GM19023 (cell line): ENCODE measurements around the gene AMN.
"Not testable (repeated sequence)": the region's sequence is repeated elsewhere in the genome, so short reads cannot be mapped to it uniquely, and the experiment has no call there.

ENCODE experiments used
- ATAC-seq: cut with Tn5 transposase; IDR thresholded peaks from one replicate; pipeline ENCODE4 v1.9.1; 2021; ENCODE audit warnings: mild to moderate bottlenecking, moderate library complexity; ENCODE audit not compliant: unreplicated experiment

Gene AMN

GRCh38 chr14:102911991-102912761 is 10.3 kb upstream of the AMN start:
- ATAC-seq = no peak

GRCh38 chr14:102913341-102914211 is 8.9 kb upstream of the AMN start:
- ATAC-seq = no peak

GRCh38 chr14:102914474-102915291 is 7.8 kb upstream of the AMN start:
- ATAC-seq = no peak

GRCh38 chr14:102915292-102916110 is 7.0 kb upstream of the AMN start:
- no peak for ATAC-seq

- no peak for ATAC-seq
Observed at GRCh38 chr14:102916347-102917055, 6.0 kb upstream of the AMN start.

- ATAC-seq = no peak
Observed at GRCh38 chr14:102917056-102917385, 5.4 kb upstream of the AMN start.

GRCh38 chr14:102917469-102918211 is 4.8 kb upstream of the AMN start:
- ATAC-seq = no peak

- ATAC-seq = no peak
Observed at GRCh38 chr14:102918438-102918837, 4.0 kb upstream of the AMN start.

- no peak for ATAC-seq
Observed at GRCh38 chr14:102920273-102920997, 2.0 kb upstream of the AMN start.

- no peak for ATAC-seq
Observed at GRCh38 chr14:102920998-102921304, 1.5 kb upstream of the AMN start.

- no peak for ATAC-seq
Observed at GRCh38 chr14:102923201-102923924, 900 bp downstream of the AMN start.

- ATAC-seq = no peak
Observed at GRCh38 chr14:102923925-102924486, 1.5 kb downstream of the AMN start.

GRCh38 chr14:102924632-102925588 is 2.4 kb downstream of the AMN start:
- no peak for ATAC-seq

GRCh38 chr14:102925646-102926045 is 3.2 kb downstream of the AMN start:
- ATAC-seq = no peak

GRCh38 chr14:102926104-102926503 is 3.6 kb downstream of the AMN start:
- ATAC-seq = no peak

GRCh38 chr14:102926840-102927239 is 4.4 kb downstream of the AMN start:
- ATAC-seq = not testable (repeated sequence)
